ENCODE data around the gene KIF1B. TPM values are rescaled to one million over a fixed set of nuclear protein-coding genes. Genes with fewer than 3 reads are reported as not detected.

Gene KIF1B
- total and polyA plus RNA-seq, 2 experiments from 2014 or later, result 21.5 to 68.4 TPM

DNA sequence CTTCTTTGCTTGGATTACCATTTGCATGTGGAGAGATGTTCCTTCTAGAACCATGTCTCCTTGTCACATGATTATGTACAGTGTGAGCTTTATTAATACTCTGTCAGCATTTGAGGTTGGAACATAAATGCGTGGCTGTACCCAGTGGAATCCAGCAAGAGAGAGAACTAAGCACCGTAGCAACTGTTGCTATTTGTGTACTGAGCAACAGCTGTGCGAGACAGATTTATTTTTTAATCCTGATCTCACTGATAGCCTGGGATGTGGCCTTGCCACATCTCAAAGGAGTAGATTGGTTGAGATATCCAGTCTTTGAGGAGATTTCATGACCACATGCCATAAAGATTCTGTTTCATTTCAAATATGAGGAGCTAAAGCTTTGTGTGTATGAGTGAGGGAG, 43.4 kb downstream of the KIF1B start (continued):
- TF ChIP-seq ZNF462 (CRISPR knock-in tag; IDR thresholded peaks at IDR 0.05) (no peak), POLR2AphosphoS5 (IDR thresholded peaks at IDR 0.05; ENCODE audit: low read depth) (no peak), ZNF114 (CRISPR knock-in tag; IDR thresholded peaks at IDR 0.05) (no peak), JUNB (IDR thresholded peaks at IDR 0.05; ENCODE audit: unreplicated experiment) (no peak)
- TF ChIP-seq, protein P1, sequence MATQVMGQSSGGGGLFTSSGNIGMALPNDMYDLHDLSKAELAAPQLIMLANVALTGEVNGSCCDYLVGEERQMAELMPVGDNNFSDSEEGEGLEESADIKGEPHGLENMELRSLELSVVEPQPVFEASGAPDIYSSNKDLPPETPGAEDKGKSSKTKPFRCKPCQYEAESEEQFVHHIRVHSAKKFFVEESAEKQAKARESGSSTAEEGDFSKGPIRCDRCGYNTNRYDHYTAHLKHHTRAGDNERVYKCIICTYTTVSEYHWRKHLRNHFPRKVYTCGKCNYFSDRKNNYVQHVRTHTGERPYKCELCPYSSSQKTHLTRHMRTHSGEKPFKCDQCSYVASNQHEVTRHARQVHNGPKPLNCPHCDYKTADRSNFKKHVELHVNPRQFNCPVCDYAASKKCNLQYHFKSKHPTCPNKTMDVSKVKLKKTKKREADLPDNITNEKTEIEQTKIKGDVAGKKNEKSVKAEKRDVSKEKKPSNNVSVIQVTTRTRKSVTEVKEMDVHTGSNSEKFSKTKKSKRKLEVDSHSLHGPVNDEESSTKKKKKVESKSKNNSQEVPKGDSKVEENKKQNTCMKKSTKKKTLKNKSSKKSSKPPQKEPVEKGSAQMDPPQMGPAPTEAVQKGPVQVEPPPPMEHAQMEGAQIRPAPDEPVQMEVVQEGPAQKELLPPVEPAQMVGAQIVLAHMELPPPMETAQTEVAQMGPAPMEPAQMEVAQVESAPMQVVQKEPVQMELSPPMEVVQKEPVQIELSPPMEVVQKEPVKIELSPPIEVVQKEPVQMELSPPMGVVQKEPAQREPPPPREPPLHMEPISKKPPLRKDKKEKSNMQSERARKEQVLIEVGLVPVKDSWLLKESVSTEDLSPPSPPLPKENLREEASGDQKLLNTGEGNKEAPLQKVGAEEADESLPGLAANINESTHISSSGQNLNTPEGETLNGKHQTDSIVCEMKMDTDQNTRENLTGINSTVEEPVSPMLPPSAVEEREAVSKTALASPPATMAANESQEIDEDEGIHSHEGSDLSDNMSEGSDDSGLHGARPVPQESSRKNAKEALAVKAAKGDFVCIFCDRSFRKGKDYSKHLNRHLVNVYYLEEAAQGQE (IDR thresholded peaks at IDR 0.05; ENCODE audit: unreplicated experiment), result no peak
- TF ChIP-seq, protein P2, sequence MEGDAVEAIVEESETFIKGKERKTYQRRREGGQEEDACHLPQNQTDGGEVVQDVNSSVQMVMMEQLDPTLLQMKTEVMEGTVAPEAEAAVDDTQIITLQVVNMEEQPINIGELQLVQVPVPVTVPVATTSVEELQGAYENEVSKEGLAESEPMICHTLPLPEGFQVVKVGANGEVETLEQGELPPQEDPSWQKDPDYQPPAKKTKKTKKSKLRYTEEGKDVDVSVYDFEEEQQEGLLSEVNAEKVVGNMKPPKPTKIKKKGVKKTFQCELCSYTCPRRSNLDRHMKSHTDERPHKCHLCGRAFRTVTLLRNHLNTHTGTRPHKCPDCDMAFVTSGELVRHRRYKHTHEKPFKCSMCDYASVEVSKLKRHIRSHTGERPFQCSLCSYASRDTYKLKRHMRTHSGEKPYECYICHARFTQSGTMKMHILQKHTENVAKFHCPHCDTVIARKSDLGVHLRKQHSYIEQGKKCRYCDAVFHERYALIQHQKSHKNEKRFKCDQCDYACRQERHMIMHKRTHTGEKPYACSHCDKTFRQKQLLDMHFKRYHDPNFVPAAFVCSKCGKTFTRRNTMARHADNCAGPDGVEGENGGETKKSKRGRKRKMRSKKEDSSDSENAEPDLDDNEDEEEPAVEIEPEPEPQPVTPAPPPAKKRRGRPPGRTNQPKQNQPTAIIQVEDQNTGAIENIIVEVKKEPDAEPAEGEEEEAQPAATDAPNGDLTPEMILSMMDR (conservative IDR thresholded peaks at IDR 0.05; ENCODE audit: low read depth in 2 of 2), result no peak
- TF ChIP-seq, protein P3, sequence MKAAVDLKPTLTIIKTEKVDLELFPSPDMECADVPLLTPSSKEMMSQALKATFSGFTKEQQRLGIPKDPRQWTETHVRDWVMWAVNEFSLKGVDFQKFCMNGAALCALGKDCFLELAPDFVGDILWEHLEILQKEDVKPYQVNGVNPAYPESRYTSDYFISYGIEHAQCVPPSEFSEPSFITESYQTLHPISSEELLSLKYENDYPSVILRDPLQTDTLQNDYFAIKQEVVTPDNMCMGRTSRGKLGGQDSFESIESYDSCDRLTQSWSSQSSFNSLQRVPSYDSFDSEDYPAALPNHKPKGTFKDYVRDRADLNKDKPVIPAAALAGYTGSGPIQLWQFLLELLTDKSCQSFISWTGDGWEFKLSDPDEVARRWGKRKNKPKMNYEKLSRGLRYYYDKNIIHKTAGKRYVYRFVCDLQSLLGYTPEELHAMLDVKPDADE (IDR thresholded peaks at IDR 0.05), result no peak
